ENCODE data around the gene TMC5.
"Not testable (repeated sequence)": the region's sequence is repeated elsewhere in the genome, so short reads cannot be mapped to it uniquely, and the experiment has no call there.

Gene TMC5

DNA sequence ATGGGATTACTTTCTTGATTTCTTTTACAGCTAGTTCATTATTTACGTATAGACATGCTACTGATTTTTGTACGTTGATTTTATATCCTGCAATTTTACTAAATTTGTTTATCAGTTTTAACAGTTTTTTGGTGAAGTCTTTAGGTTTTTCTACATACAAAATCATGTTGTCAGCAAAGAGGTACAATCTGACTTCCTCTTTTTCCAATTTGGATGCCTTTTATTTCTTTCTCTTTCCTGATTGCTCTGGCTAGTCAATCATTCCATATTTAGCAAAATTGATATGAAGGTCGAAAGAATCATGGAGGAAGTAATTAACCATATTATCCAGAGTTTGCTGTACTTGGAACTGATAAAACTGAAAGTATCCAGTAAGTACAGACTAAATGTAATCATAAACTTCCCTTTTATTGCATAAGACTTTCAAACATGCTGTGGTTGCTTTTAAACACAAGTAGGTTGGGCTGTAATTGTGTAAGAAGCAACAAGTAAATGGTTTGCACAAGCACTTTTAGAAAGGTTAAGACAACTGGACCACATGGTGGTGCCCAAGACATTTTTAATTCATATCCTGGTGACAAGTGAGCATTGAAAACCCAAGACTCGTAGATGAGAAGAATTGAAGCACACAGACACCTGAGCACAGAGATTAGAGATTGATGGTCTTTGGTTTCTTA is 95.8 kb downstream of the TMC5 start:
- DNase-seq = no peak

- no peak for DNase-seq
Measured at GRCh38 chr16:19515757-19516156, 98.1 kb downstream of the TMC5 start.

GRCh38 chr16:19517424-19518089 is 99.9 kb downstream of the TMC5 start:
- DNase-seq = no peak

DNA sequence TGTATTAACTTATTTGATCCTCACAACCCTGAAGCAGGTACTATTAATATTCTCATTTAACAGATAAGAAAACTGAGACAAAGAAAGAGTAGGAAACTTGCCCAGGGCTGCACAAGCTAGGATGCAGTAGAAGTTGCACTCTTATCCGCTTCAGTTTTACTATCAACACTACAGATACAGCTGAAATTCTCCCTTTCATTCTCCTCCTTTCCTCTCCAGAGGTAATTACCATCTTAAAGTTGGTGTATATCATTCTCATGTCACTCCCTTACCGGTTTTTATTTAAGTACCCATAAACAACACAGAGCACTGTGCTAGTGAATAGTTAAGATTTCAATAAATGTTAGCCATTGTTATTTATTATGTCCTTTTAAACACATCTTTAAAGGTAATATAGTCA is 100.7 kb downstream of the TMC5 start:
- no peak for DNase-seq

DNA sequence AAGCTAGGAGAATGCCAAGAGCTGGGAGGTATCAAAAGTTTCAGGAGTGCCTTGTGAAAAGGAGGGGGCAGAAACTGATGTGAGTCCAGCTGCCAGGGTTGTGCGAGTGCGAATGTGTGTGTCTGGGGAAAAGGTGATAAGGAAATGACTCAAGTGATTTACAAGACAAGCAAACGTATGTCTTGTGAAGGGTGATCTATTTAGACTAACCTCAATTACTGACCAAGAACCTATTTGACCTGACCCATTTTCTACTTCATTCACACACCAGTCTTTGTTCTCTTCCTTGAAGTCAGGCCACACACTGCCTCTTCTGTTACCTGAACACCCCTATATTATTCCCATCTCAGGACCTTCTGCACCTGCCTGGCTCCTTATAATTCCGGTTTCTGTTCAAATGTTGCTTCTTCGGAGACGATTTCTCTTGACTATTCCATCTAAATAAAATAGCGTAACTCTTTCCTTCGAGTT is 103.2 kb downstream of the TMC5 start:
- DNase-seq = peak; percentile 26

DNA sequence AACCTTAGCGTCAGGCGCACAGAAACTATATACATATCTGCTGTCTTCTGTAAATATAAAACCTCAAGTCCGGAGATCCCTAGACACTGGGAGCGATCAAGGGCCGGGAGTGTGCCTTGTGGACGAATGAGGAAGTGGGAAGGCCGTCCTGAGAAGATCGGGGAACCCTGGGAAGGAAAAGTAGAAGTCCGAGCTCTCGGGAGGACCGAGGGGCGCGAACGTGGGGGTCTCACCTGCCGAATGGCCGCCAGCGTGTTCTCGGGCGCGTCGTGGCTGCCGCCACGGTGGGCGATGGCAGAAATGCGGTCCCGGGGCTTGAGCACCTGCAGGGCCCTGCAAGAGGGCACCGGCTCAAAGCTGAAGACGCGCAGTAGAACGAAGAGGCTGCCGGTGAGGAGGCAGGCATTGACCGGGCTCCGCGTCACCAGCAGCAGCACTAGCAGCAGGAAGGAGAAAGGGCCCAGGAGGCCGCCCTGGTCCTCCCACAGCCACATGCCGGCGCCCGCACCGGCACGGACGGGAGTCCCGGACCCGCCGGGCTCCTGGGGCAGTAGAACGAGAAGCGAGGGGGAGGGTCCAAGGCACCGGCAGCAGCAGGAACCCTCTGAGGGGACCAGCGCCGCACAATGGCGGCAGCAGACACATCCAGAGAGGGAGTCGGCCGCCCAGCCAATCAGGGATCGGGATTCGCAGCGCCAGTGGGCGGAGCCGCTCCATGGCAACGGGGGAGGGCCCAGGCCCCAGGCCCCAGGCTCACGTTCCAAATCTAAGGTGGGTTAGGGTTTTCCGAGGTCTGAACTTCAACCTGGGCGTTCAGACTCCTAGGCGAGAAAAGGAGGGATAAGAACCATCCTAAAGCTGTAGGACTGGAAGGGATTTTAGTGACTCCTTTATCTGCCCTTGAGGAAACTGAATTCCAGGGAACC is 104.1 kb downstream of the TMC5 start, which contains the start of gene GDE1:
GDE1 (minus strand) TSS at position 628 of the 926 bp plus-strand sequence; CDS start at position 494, 134 bp downstream.
- DNase-seq = peak; percentile 95

DNA sequence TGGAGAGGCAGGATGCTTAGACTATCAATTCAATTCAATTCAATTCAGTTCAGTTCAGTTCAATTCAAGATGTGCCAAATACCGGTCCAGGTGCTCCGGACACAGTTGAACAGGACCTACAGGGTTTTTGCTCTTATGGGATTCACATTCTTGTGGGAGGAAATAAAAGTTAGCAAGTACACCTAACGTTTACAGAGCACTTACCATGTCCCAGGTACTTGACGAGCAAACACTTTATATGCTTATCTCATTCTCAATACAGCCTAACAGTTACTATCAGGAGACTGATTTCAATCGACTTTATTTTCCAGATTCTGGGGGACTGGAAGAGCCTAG is 104.7 kb downstream of the TMC5 start:
- DNase-seq = peak; percentile 49

DNA sequence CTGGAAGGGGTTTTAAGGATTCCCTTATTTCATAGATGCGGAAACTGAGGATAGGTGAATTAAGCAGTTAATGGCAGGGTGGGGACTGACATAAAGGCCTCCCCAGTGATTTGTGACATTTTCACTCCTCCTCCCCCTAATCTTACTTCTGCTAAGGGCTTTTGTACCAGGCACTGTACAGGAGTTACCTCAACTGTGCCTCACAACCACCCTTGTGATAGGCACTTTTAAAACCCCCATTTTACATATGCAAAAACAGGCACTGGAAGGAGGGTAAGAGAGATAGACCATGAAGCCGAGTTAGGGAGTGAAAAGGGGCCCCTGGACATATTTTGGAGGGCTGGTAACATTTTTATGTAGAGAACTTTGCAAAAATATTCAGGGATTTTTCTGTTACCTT is 105.1 kb downstream of the TMC5 start:
- DNase-seq = no peak

GRCh38 chr16:19523184-19523558 is 105.5 kb downstream of the TMC5 start:
- DNase-seq = no peak

GRCh38 chr16:19523559-19524355 is 106.1 kb downstream of the TMC5 start, which contains the start of gene CCP110:
TSS of gene CCP110 (plus strand) at chr16:19523942. CDS start at chr16:19527882, 3,940 bp downstream.
- peak; percentile 95 for DNase-seq

- DNase-seq = no peak
Measured at GRCh38 chr16:19524356-19524615, 106.6 kb downstream of the TMC5 start.

- DNase-seq = peak; percentile 15
Measured at GRCh38 chr16:19524616-19525384, 107.1 kb downstream of the TMC5 start.

- DNase-seq = no peak
Measured at GRCh38 chr16:19525385-19525723, 107.7 kb downstream of the TMC5 start.

DNA sequence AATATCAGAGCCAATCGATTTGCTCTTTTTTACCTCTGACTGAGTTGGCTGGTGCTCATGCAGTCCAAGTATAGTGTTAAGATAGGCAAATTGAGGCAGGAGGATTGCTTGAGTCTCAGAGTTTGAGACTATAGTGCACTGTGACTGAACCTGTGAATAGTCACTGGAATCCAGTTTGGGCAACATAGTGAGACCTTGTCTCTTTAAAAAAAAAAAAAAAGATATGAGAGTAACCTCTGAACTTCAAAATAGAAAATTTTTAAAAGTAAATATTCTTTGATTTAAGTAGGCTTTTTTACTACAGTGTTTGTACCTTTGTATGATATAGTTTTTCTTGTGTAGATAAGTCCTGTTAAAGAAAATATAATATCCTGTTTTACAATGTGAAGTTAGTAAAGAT is 109.5 kb downstream of the TMC5 start:
- DNase-seq = no peak

DNA sequence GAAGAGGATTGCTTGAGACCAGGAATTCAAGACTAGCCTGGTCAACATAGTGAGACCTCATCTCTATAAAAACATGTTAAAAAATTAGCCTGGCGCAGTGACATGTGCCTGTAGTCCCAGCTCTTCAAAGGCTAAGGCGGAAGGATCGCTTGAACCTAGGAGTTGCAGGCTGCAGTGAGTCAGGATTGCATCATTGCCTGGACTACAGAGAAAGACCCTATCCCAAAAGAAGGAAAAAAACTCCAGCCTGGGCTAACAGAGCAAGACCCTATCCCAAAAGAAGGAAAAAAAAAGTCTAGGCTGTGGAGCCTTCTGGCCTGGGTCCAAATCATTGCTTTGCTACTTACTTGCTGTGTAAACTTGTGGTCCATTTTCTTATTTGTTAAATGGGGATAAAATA is 111.0 kb downstream of the TMC5 start:
- no peak for DNase-seq

DNA sequence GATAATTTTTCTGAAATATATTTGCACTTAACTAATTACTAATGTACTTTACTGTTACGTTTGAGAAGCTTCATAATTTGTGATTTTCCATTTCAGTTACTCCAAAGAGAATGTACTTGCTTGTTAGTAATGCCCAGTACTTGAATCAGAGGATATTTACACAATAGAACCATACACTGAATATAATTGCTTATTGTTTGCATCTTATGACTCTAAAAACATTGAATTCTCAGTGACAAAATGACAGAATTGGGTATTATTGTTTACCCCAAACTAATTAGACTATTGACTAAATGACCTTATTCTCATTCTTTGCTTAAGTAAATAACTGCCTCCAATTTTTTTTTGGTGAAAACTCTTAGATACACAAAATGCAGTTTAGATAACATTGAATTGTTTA is 114.9 kb downstream of the TMC5 start:
- no peak for DNase-seq

DNA sequence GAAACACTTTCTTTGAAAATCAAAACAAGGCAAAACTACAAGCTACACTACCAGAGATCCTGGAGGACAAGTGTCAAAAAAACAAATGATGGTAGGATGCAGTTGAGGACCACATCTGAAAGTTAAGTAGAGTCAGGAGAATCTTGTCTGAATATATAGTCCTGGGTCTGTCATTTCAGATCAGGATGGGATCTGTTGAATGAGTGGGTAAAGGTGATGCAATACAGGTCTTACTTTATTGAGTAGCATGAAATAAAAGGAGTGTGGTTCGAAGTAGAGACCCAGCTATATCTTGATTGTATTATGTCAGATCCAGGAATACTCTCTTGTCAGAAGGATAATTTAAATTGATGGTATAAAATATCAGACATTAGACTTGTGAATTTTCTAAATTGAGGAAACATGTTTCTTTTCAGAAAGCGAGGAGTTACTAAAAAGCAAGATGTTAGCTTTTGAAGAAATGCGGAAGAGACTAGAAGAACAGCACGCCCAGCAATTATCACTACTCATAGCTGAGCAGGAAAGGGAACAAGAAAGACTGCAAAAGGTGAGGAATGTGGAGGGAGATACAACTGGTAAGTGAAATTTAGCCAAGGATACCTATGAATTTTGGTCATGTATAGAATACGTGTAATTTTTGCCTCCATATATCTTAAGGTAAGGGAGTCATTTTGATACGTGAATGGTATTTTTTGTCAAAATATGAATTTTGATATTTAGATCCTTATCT is 122.7 kb downstream of the TMC5 start:
- DNase-seq = no peak

- peak; percentile 98 for DNase-seq
Measured at GRCh38 chr16:19542138-19542821, 124.6 kb downstream of the TMC5 start.

DNA sequence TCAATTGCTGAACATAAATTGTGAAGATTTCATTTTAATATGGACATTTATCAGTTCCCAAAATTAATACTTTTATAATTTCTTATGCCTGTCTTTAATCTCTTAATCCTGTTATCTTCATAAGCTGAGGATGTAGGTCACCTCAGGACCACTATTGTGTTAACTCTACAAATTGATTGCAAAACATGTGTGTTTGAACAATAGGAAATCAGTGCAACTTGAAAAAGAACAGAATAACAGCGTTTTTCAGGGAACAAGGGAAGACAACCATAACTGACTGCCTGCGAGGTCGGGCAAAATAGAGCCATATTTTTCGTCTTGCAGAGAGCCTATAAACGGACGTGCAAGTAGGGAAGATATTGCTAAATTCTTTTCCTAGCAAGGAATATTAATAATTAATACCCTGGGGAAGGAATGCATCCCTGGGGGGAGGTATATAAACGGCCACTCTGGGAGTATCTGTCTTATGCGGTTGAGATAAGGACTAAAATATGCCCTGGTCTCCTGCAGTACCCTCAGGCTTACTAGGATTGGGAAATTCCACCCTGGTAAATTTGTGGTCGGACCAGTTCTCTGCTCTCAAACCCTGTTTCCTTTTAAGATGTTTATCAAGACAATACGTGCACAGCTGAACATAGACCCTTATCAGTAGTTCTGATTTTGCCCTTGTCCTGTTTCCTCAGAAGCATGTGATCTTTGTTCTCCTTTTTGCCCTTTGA is 125.8 kb downstream of the TMC5 start:
- DNase-seq = not testable (repeated sequence)

DNA sequence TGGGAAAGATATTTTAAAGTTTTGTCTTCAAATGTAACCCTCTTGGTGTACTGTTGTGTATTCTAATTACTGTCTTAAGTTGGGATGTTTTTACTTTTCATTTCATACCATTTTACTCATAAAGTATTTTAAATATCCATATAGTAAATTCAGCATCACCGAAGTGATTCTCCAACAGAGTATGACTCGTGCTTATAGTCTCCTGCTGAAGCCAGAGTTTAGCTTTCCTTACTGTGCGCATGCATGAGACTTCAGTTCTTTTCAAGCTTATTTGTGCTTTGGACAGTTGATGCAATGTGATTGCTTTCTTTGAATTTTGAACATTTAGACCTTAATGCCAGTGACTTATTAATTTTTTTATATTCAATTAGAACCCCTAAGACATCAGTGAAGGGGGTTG is 130.5 kb downstream of the TMC5 start:
- no peak for DNase-seq

Data from NCI-H2171 treated with DMSO at 0.1 percent for 48 hours (cell line).